HepG2 (cell line): ENCODE data around the gene CCR2. TPM values are rescaled to one million over a fixed set of nuclear protein-coding genes. Genes with fewer than 3 reads are reported as not detected.

Experiments used
- FOXP4 ChIP-seq: sonication (generic); formaldehyde crosslinking; IDR thresholded peaks from 2 replicates; pipeline ENCODE4 v1.4.0; 2020; ENCODE audit warnings: missing genetic modification reagents
- IKZF4 ChIP-seq: sonication (generic); formaldehyde crosslinking; IDR thresholded peaks from 2 replicates; pipeline ENCODE4 v1.5.1; 2020; ENCODE audit warnings: borderline replicate concordance, mild to moderate bottlenecking, low read depth, missing genetic modification reagents; ENCODE audit errors: not compliant biosample characterization
- MBD4 ChIP-seq: IDR thresholded peaks from 2 replicates; pipeline ENCODE4 v1.6.1; 2012; ENCODE audit warnings: low read length, inconsistent platforms, borderline replicate concordance
- NR2C2 ChIP-seq: sonication (generic); formaldehyde crosslinking; IDR thresholded peaks from 2 replicates; pipeline ENCODE4 v1.4.0; 2020; ENCODE audit warnings: missing genetic modification reagents, mild to moderate bottlenecking, moderate library complexity, borderline replicate concordance
- SNAPC4 ChIP-seq: sonication (generic); formaldehyde crosslinking; IDR thresholded peaks from 2 replicates; pipeline ENCODE4 v1.4.0; 2020; ENCODE audit warnings: mild to moderate bottlenecking, missing genetic modification reagents
- ZNF101 ChIP-seq: sonication (generic); formaldehyde crosslinking; IDR thresholded peaks from 2 replicates; pipeline ENCODE4 v1.4.0; 2020; ENCODE audit warnings: mild to moderate bottlenecking, low read depth, missing genetic modification reagents, borderline replicate concordance
- ZNF407 ChIP-seq: sonication (generic); formaldehyde crosslinking; IDR thresholded peaks from one replicate; pipeline ENCODE4 v1.5.1; 2020; ENCODE audit warnings: mild to moderate bottlenecking, missing genetic modification reagents; ENCODE audit errors: not compliant biosample characterization
- polyA plus RNA-seq, 8 experiments: library from polyadenylated mRNA; depleted of rRNA in 3 of 8; stranded (reverse) in 7 of 8; unstranded in 1 of 8; fragments of >200 nt; fragmentation: Illumina TruSeq in 4 of 8; extraction: Trizol in 4 of 8; gene quantifications; 2 replicates each; pipeline versions ENCODE4 v1.2.1 to v1.2.3, GENCODE V29; 2011 to 2016; ENCODE audit warnings: low read depth in 4 of 8, missing spikeins in 1 of 8, mixed read lengths in 1 of 8; ENCODE audit not compliant: insufficient read depth in 1 of 8
- total RNA-seq, 5 experiments: library from RNA; depleted of rRNA; stranded (reverse); fragments of >200 nt; fragmentation: Illumina TruSeq; extraction: Trizol; gene quantifications; 2 replicates each; pipeline ENCODE4 v1.2.3, GENCODE V29; 2016; ENCODE audit warnings: low read depth in 1 of 5
- TF ChIP-seq, protein P1 (sequence below): sonication (generic); formaldehyde crosslinking; IDR thresholded peaks from 2 replicates; pipeline ENCODE4 v1.4.0; 2020; ENCODE audit warnings: missing genetic modification reagents

The CCR2 gene
- total and polyA plus RNA-seq, 2 of the 13 experiments (the other 11 are each of a cell fraction or from before 2014, with no cell fraction given) = not detected

GRCh38 chr3:46358466-46358865 lies 4.6 kb downstream of the CCR2 start (continued):
- no peak for TF ChIP-seq ZNF407 (CRISPR knock-in tag)
- TF ChIP-seq NR2C2 (CRISPR knock-in tag) = no peak
- no peak for TF ChIP-seq FOXP4 (CRISPR knock-in tag)
- TF ChIP-seq, protein P1, sequence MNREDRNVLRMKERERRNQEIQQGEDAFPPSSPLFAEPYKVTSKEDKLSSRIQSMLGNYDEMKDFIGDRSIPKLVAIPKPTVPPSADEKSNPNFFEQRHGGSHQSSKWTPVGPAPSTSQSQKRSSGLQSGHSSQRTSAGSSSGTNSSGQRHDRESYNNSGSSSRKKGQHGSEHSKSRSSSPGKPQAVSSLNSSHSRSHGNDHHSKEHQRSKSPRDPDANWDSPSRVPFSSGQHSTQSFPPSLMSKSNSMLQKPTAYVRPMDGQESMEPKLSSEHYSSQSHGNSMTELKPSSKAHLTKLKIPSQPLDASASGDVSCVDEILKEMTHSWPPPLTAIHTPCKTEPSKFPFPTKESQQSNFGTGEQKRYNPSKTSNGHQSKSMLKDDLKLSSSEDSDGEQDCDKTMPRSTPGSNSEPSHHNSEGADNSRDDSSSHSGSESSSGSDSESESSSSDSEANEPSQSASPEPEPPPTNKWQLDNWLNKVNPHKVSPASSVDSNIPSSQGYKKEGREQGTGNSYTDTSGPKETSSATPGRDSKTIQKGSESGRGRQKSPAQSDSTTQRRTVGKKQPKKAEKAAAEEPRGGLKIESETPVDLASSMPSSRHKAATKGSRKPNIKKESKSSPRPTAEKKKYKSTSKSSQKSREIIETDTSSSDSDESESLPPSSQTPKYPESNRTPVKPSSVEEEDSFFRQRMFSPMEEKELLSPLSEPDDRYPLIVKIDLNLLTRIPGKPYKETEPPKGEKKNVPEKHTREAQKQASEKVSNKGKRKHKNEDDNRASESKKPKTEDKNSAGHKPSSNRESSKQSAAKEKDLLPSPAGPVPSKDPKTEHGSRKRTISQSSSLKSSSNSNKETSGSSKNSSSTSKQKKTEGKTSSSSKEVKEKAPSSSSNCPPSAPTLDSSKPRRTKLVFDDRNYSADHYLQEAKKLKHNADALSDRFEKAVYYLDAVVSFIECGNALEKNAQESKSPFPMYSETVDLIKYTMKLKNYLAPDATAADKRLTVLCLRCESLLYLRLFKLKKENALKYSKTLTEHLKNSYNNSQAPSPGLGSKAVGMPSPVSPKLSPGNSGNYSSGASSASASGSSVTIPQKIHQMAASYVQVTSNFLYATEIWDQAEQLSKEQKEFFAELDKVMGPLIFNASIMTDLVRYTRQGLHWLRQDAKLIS (CRISPR knock-in tag) = no peak
- no peak for TF ChIP-seq IKZF4 (CRISPR knock-in tag)
- no peak for TF ChIP-seq ZNF101 (CRISPR knock-in tag)
- TF ChIP-seq SNAPC4 (CRISPR knock-in tag) = no peak
- no peak for TF ChIP-seq MBD4
